H1 (cell line): Measurements from ENCODE around the gene ADCY5. TPM values are rescaled to one million over a fixed set of nuclear protein-coding genes. Genes with fewer than 3 reads are reported as not detected.

Experiments used
- CTCF ChIA-PET: fragments of 300-600 bp; sonication (Branson Sonifier 250); formaldehyde crosslinking; loops from one replicate; lab custom pipeline; 2021; ENCODE audit not compliant: partially characterized antibody; lab: Charles Lee
- POLR2A ChIA-PET: fragments of 300-600 bp; sonication (Branson Sonifier 250); formaldehyde crosslinking; loops from one replicate; lab custom pipeline; 2021; ENCODE audit warnings: inconsistent platforms; ENCODE audit not compliant: partially characterized antibody; lab: Charles Lee
- DNase-seq, 2 experiments: peaks; one replicate each; pipeline versions ENCODE4 v3.0.0 to v3.0.0-alpha.2; 2010 to 2022; ENCODE audit warnings: low spot score in 2 of 2, low read depth in 1 of 2, mixed read lengths in 1 of 2
- FAIRE-seq: peaks from 2 replicates; lab custom pipeline; 2011; peaks lifted over from hg19 to GRCh38; lab: Jason Lieb, UNC
- H2AFZ ChIP-seq: 2 replicates; pipeline ENCODE4 v1.8.1; 2012; ENCODE audit warnings: low read length, inconsistent platforms
- H2AK5ac ChIP-seq: 2 replicates; pipeline ENCODE4 v1.6.1; 2013; ENCODE audit warnings: low read depth, low read length
- H2BK120ac ChIP-seq: replicated peaks from 2 replicates; pipeline ENCODE3; 2013; ENCODE audit warnings: low read depth, low read length, inconsistent platforms
- H2BK12ac ChIP-seq: 2 replicates; pipeline ENCODE4 v1.6.1; 2013; ENCODE audit warnings: low read depth, low read length
- H2BK15ac ChIP-seq: 2 replicates; pipeline ENCODE4 v1.6.1; 2013; ENCODE audit warnings: low read length
- H2BK20ac ChIP-seq: 2 replicates; pipeline ENCODE4 v1.6.1; 2013; ENCODE audit warnings: low read length
- H2BK5ac ChIP-seq: 2 replicates; pipeline ENCODE4 v1.6.1; 2013; ENCODE audit warnings: low read depth, low read length
- H3K14ac ChIP-seq: 2 replicates; pipeline ENCODE4 v1.6.1; 2013; ENCODE audit warnings: inconsistent platforms; ENCODE audit not compliant: insufficient read length
- H3K18ac ChIP-seq: 2 replicates; pipeline ENCODE4 v1.6.1; 2013; ENCODE audit warnings: low read length; ENCODE audit errors: extremely low read depth
- H3K23ac ChIP-seq: 2 replicates; pipeline ENCODE4 v1.6.1; 2013; ENCODE audit warnings: inconsistent platforms; ENCODE audit not compliant: insufficient read length
- H3K23me2 ChIP-seq: 2 replicates; pipeline ENCODE4 v1.6.1; 2013; ENCODE audit warnings: low read depth, low read length
- H3K27ac ChIP-seq: 2 replicates; pipeline ENCODE4 v1.6.1; 2011; ENCODE audit warnings: low read depth, low read length, inconsistent platforms
- H3K27me3 ChIP-seq, 4 experiments: replicated peaks in 1 of 4; 1 replicate in 1 of 4; 2 replicates in 3 of 4; pipeline versions ENCODE4 v1.6.1 to v1.8.1; 2011 to 2013; ENCODE audit warnings: low read length in 3 of 4, mild to moderate bottlenecking in 3 of 4, inconsistent platforms in 2 of 4, mixed read lengths in 2 of 4, moderate library complexity in 1 of 4; ENCODE audit not compliant: control insufficient read depth in 3 of 4, insufficient read depth in 3 of 4; ENCODE audit errors: extremely low read depth in 1 of 4
- H3K36me3 ChIP-seq, 4 experiments: 2 replicates each; pipeline versions ENCODE4 v1.6.1 to v1.8.1; 2011 to 2013; ENCODE audit warnings: mild to moderate bottlenecking in 4 of 4, low read length in 3 of 4, moderate library complexity in 2 of 4, control low read depth in 1 of 4, inconsistent platforms in 1 of 4; ENCODE audit not compliant: insufficient read depth in 4 of 4, control insufficient read depth in 2 of 4
- H3K4ac ChIP-seq: replicated peaks from 2 replicates; pipeline ENCODE3; 2013; ENCODE audit warnings: low read length, low read depth, mixed read lengths, inconsistent platforms; ENCODE audit not compliant: insufficient read length
- H3K4me1 ChIP-seq, 4 experiments: replicated peaks in 1 of 4; 1 replicate in 1 of 4; 2 replicates in 3 of 4; pipeline versions ENCODE4 v1.6.1 to v1.8.1; 2011 to 2013; ENCODE audit warnings: low read length in 3 of 4, inconsistent platforms in 2 of 4, mixed read lengths in 1 of 4; ENCODE audit not compliant: insufficient read depth in 4 of 4, control insufficient read depth in 3 of 4
- H3K4me2 ChIP-seq, 2 experiments: 2 replicates each; pipeline versions ENCODE4 v1.6.1 to v1.8.1; 2011 to 2013; ENCODE audit warnings: low read depth in 2 of 2, low read length in 2 of 2, control low read depth in 1 of 2, inconsistent platforms in 1 of 2, mild to moderate bottlenecking in 1 of 2; ENCODE audit not compliant: insufficient read depth in 1 of 2
- H3K4me3 ChIP-seq, 4 experiments: fragments of 200-600, 300-600 bp in 1 of 4; sonication (generic), shearing (Covaris generic), sonication (Bioruptor Twin) in 1 of 4; 2 replicates each; pipeline versions ENCODE4 v1.5.1 to v1.8.1; 2011 to 2016; ENCODE audit warnings: low read length in 4 of 4, low read depth in 3 of 4, control low read depth in 2 of 4, inconsistent platforms in 2 of 4, mild to moderate bottlenecking in 2 of 4, mixed read lengths in 1 of 4, moderate library complexity in 1 of 4; ENCODE audit not compliant: insufficient read depth in 2 of 4; ENCODE audit errors: extremely low read depth in 1 of 4
- H3K56ac ChIP-seq: replicated peaks from 2 replicates; pipeline ENCODE3; 2013; ENCODE audit warnings: low read depth, mild to moderate bottlenecking, mixed read lengths, low read length, inconsistent platforms; ENCODE audit not compliant: insufficient read length
- H3K79me1 ChIP-seq: 2 replicates; pipeline ENCODE4 v1.6.1; 2013; ENCODE audit warnings: low read depth, low read length, control low read depth
- H3K79me2 ChIP-seq, 2 experiments: 2 replicates each; pipeline versions ENCODE4 v1.6.1 to v1.8.1; 2012 to 2013; ENCODE audit warnings: low read length in 2 of 2, mild to moderate bottlenecking in 2 of 2, inconsistent platforms in 1 of 2; ENCODE audit not compliant: insufficient read depth in 2 of 2, control insufficient read depth in 1 of 2
- H3K9ac ChIP-seq, 4 experiments: replicated peaks in 1 of 4; 1 replicate in 1 of 4; 2 replicates in 3 of 4; pipeline versions ENCODE4 v1.6.1 to v1.8.1; 2011 to 2013; ENCODE audit warnings: low read depth in 3 of 4, low read length in 3 of 4, control low read depth in 2 of 4, mild to moderate bottlenecking in 2 of 4, moderate library complexity in 2 of 4, inconsistent platforms in 1 of 4; ENCODE audit errors: extremely low read depth in 1 of 4
- H3K9me3 ChIP-seq, 2 experiments: 2 replicates each; pipeline versions ENCODE4 v1.6.1 to v1.8.1; 2012 to 2013; ENCODE audit warnings: mild to moderate bottlenecking in 2 of 2, moderate library complexity in 2 of 2, control low read depth in 1 of 2, inconsistent platforms in 1 of 2, low read depth in 1 of 2, low read length in 1 of 2, mixed read lengths in 1 of 2; ENCODE audit not compliant: insufficient read depth in 2 of 2
- H4K20me1 ChIP-seq, 2 experiments: replicated peaks in 1 of 2; 2 replicates each; pipeline versions ENCODE3 to v1.8.1; 2011 to 2013; ENCODE audit warnings: inconsistent platforms in 2 of 2, low read length in 2 of 2, mild to moderate bottlenecking in 1 of 2; ENCODE audit not compliant: insufficient read depth in 2 of 2, control insufficient read depth in 1 of 2
- H4K5ac ChIP-seq: 2 replicates; pipeline ENCODE4 v1.6.1; 2013; ENCODE audit warnings: low read length, low read depth, mixed read lengths, inconsistent platforms; ENCODE audit not compliant: insufficient read length
- H4K8ac ChIP-seq: 2 replicates; pipeline ENCODE4 v1.8.0; 2013; ENCODE audit warnings: mild to moderate bottlenecking, moderate library complexity, low read length, inconsistent platforms; ENCODE audit not compliant: insufficient read depth; ENCODE audit errors: extremely low read depth
- H4K91ac ChIP-seq: replicated peaks from 2 replicates; pipeline ENCODE3; 2013; ENCODE audit warnings: low read length, mixed read lengths, inconsistent platforms; ENCODE audit not compliant: insufficient read length
- HDAC2 ChIP-seq, 2 experiments: fragments of 300-600 bp in 1 of 2; sonication (generic) in 1 of 2; IDR thresholded peaks; 2 replicates each; pipeline ENCODE4 v1.6.1; 2011 to 2012; ENCODE audit warnings: low read depth in 2 of 2, low read length in 2 of 2, mild to moderate bottlenecking in 2 of 2, moderate library complexity in 2 of 2, borderline replicate concordance in 1 of 2, inconsistent platforms in 1 of 2
- HDAC6 ChIP-seq: IDR thresholded peaks from one replicate; pipeline ENCODE4 v1.7.1; 2012; ENCODE audit warnings: low read depth, mild to moderate bottlenecking, inconsistent platforms, low read length, moderate library complexity
- KDM4A ChIP-seq: IDR thresholded peaks from one replicate; pipeline ENCODE4 v1.7.1; 2012; ENCODE audit warnings: low read depth, mild to moderate bottlenecking, moderate library complexity, low read length, inconsistent platforms; ENCODE audit not compliant: severe bottlenecking
- PHF8 ChIP-seq: fragments of 200-600 bp; sonication (generic); conservative IDR thresholded peaks from 2 replicates; pipeline ENCODE4 v1.7.1; 2012; ENCODE audit warnings: low read depth, mild to moderate bottlenecking, inconsistent platforms, low read length, moderate library complexity
- SAP30 ChIP-seq: fragments of 300-600 bp; sonication (generic); IDR thresholded peaks from 2 replicates; pipeline ENCODE4 v1.7.1; 2012; ENCODE audit warnings: low read length, moderate library complexity, mild to moderate bottlenecking, inconsistent platforms; ENCODE audit not compliant: insufficient read depth, insufficient replicate concordance
- SP4 ChIP-seq: IDR thresholded peaks from 2 replicates; pipeline ENCODE4 v1.6.1; 2012; ENCODE audit warnings: low read length, inconsistent platforms
- TAF1 ChIP-seq: IDR thresholded peaks from 2 replicates; pipeline ENCODE4 v1.6.1; 2011; ENCODE audit warnings: mild to moderate bottlenecking, low read depth, low read length
- TCF12 ChIP-seq: IDR thresholded peaks from 2 replicates; pipeline ENCODE4 v1.6.1; 2011; ENCODE audit warnings: low read depth, mild to moderate bottlenecking, low read length
- YY1 ChIP-seq: IDR thresholded peaks from 2 replicates; pipeline ENCODE4 v1.6.1; 2011; ENCODE audit warnings: low read depth, mild to moderate bottlenecking, low read length
- ZNF274 ChIP-seq: IDR thresholded peaks from 2 replicates; pipeline ENCODE4 v1.7.0; 2012; ENCODE audit warnings: low read length, borderline replicate concordance; ENCODE audit errors: extremely low read depth
- WGBS, 2 experiments: shearing (Covaris generic) in 1 of 2; methylation state at CpG; one replicate each; pipeline versions ENCODE4 v1.1.6 to v1.1.7; 2013 to 2015; ENCODE audit warnings: low lambda C conversion rate in 2 of 2, mixed read lengths in 2 of 2, inconsistent platforms in 1 of 2, low coverage in 1 of 2, missing lambda C conversion rate in 1 of 2; ENCODE audit not compliant: insufficient replicate concordance in 2 of 2, insufficient coverage in 1 of 2, insufficient read length in 1 of 2; ENCODE audit errors: extremely low coverage in 1 of 2, missing lambda C conversion rate in 1 of 2; 5-methylcytosine and 5-hydroxymethylcytosine counted together
- polyA plus RNA-seq, 7 experiments: library from polyadenylated mRNA; depleted of rRNA in 3 of 7; stranded (reverse) in 5 of 7; unstranded in 2 of 7; fragments of >200 nt in 5 of 7; fragments of 200-250 nt in 2 of 7; gene quantifications; 1 replicate in 5 of 7; 2 replicates in 1 of 7; 4 replicates in 1 of 7; pipeline versions ENCODE4 v1.2.1 to v1.2.3, GENCODE V29; 2011 to 2013; ENCODE audit warnings: missing spikeins in 2 of 7, mixed read lengths in 2 of 7
- total RNA-seq: library from RNA; stranded (reverse); fragmentation: NEBNext Ultra II Directional; extraction: Animal tissue kit (Norgen Biotek cat#: 25700); gene quantifications from 2 replicates; pipeline ENCODE4 v1.2.1, GENCODE V29; 2021

Gene ADCY5
- total and polyA plus RNA-seq, 2 of the 8 experiments (the other 6 are each of a cell fraction or from before 2014, with no cell fraction given), result 18.9 to 40.8 TPM

- no peak overlapping the region for H3K23ac ChIP-seq
- H2BK12ac ChIP-seq, result peak overlapping the region; percentile 98
- no peaks in the 10 kb centered on the region for H4K20me1 ChIP-seq
- 89% methylated on average over 16 of the region's 16 CpGs; no CpG with 5 or more reads in 1 of the 2 experiments for WGBS, 2 experiments
- H2AFZ ChIP-seq, result no peak overlapping the region
- no peak overlapping the region for H3K56ac ChIP-seq
- H3K14ac ChIP-seq, result no peak overlapping the region
- H3K27ac ChIP-seq, result no peak overlapping the region
- H3K4me1 ChIP-seq, result peaks cover 22 to 57% (median 34%) of the 10 kb centered on the region in 4 experiments
- ChIA-PET CTCF (interaction anchor here (3.8 to 17.6 kb wide), 3 partner anchors 11 to 16 kb away, joined by 21 to 245 read pairs (median 61); no protein-coding TSS in a partner anchor), POLR2A (interaction anchor here (3.4 to 3.7 kb wide), 2 partner anchors 13 kb away, joined by 29 to 35 read pairs; no protein-coding TSS in a partner anchor)
- H3K27me3 ChIP-seq, result no peaks in the 10 kb centered on the region; a peak in 1 of 7 replicates
- H3K23me2 ChIP-seq, result peaks cover 10% of the 10 kb centered on the region; the same call in 1 of the 2 replicates
- H2BK20ac ChIP-seq, result peak overlapping the region; percentile 64; the same call in 1 of the 2 replicates
- H2AK5ac ChIP-seq, result peak overlapping the region; percentile 91
- H2BK120ac ChIP-seq, result peak overlapping the region; percentile 69
- peak overlapping the region; percentile 86; the same call in 1 of the 2 replicates for H3K18ac ChIP-seq
- H4K91ac ChIP-seq, result peak overlapping the region; percentile 100
- H3K79me1 ChIP-seq, result 0 out of 2 replicates have a peak, but pooled peaks cover 5% of the 10 kb centered on the region
- peak overlapping the region; percentile 63 to 66 for H3K4me2 ChIP-seq
- peak overlapping the region; percentile 7 for H3K4ac ChIP-seq
- no peak for FAIRE-seq
- H3K4me3 ChIP-seq, result peak overlapping the region in 2 of 4 experiments; percentile 12 to 16; a peak in 1 of 8 replicates
- no peak overlapping the region; the same call in 1 of the 2 replicates for H4K8ac ChIP-seq
- H3K9ac ChIP-seq, result no peak overlapping the region; a peak in 1 of 7 replicates
- no peaks in the 10 kb centered on the region; a peak in 1 of 8 replicates for H3K36me3 ChIP-seq
- peak overlapping the region; percentile 97 for H2BK5ac ChIP-seq
- DNase-seq, result no peak
- peak overlapping the region; percentile 63; the same call in 1 of the 2 replicates for H2BK15ac ChIP-seq
- no peaks in the 10 kb centered on the region for H3K9me3 ChIP-seq
- peak overlapping the region; percentile 4 for H4K5ac ChIP-seq
- H3K79me2 ChIP-seq, result peaks cover 0 to 31% of the 10 kb centered on the region in 2 experiments; a peak in 2 of 4 replicates
- TF ChIP-seq PHF8 (no peak), HDAC2 (IDR thresholded peaks at IDR 0.05; ENCODE audit: borderline replicate concordance in 1 of 2, low read depth in 2 of 2, low read length in 2 of 2) (no peak), SAP30 (no peak), TAF1 (no peak), YY1 (no peak), ZNF274 (no peak), HDAC6 (no peak), SP4 (no peak), TCF12 (no peak), KDM4A (no peak)
Measured at GRCh38 chr3:123312331-123313265, 136.3 kb downstream of the ADCY5 start.
